HG02870 (cell line): ENCODE data around the gene HECA.
A peak's percentile ranks its signal among the peaks of the same experiment; 100 is the strongest.
"Not testable (repeated sequence)": the region's sequence is repeated elsewhere in the genome, so short reads cannot be mapped to it uniquely, and the experiment has no call there.

Experiments
- ATAC-seq: cut with Tn5 transposase; IDR thresholded peaks from one replicate; pipeline ENCODE4 v1.9.1; 2021; ENCODE audit warnings: mild to moderate bottlenecking, moderate library complexity; ENCODE audit not compliant: unreplicated experiment

HECA gene

DNA sequence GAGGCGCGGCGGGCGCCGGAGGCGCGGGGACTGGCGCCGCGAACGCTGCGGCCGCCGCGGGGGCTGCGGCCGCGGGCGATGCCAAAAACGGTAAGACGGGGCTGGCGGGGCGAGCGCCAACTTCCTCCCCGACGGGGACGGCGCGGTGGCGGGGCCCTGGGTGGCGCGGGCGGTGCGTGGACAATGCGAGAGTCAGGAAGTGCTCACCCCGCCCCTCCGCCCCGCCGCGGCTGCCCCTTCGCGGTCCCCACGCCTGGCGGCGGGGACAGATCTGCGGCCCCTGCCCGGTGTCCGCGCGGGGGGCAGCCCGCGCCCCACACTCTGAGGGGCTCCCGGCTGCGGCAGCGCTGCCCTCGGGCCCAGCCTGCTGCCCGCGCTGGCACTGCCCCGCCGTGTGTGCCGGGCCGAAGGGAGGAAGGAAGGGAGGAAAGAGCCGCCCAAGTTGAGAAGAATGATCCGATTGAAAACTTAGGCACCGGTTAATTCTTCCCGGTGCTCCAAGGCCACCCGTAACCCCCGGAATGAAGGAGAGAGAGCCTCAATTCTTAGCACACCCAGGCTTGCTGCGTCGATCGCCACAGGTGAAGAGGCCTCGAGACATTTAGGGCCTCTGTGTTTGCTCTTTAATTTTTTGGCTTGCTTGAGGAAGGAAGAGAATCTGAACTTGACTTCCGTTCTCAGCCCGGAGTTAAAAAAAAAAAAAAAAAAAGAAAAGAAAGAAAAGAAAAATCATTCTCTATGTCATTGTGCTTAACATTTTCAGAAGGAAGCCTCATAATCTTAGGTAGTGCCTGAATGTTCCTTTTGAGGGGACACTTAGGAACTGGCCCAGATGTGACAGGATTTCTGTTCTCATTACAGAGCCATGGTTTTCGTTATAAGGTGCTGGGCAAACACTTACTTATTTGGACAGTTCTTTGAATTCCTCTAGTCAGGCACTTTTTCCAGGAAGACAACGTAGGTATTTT is 982 bp downstream of the HECA start:
- ATAC-seq, result peak; percentile 26

DNA sequence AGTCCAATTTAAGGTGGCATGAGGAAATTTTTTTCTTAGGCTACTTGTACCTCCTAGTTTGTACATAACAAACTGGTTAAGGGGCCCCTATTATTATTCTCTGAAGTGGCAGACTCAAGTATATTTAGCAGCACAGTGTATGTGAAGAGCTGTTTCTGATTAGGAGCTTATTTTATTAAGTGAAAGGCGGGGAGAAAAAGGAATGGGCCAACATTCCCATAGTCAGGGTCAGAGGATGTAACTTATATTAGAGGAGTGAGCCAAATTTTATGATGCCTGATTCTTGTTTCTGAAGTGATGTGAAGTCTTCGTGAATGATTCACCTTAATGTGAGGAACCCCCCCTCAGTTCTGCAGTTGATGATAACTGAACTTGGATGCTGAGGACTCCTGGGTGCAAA is 2.8 kb downstream of the HECA start:
- ATAC-seq, result no peak

DNA sequence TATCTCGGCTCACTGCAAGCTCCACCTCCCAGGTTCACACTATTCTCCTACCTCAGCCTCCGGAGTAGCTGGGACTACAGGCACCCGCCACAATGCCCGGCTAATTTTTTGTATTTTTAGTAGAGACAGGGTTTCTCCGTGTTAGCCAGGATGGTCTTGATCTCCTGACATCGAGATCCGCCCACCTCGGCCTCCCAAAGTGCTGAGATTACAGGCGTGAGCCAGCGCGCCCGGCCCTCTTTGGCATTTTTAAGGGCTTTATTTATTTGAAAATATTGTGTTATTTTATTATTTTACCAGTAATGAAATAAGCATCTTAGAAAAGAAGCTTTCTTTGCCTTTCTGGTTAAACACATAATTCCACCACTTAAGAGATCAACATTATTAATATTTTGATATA is 6.0 kb downstream of the HECA start:
- not testable (repeated sequence) for ATAC-seq

DNA sequence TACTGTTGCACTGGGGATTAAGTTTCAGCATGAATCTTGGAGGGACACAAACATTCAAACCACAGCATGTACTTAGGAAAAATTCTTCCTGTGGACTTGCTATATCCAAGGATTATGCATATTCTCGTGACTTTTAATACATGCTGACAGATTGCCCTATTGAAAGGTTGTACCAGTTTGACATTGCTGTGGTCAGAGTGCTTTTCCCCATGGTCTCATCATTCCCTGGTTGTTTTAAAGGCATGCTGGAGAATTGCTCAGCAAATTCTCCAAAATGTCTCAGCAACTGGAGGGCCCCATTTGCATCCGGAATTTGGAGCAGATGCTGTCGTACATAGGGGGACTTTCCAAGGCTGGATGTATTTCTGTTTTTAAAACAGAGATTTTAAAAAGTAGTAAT is 7.4 kb downstream of the HECA start:
- no peak for ATAC-seq

- ATAC-seq, result no peak
Observed at GRCh38 chr6:139143111-139143510, 8.2 kb downstream of the HECA start.

GRCh38 chr6:139144490-139145085 is 9.7 kb downstream of the HECA start:
- ATAC-seq, result no peak

DNA sequence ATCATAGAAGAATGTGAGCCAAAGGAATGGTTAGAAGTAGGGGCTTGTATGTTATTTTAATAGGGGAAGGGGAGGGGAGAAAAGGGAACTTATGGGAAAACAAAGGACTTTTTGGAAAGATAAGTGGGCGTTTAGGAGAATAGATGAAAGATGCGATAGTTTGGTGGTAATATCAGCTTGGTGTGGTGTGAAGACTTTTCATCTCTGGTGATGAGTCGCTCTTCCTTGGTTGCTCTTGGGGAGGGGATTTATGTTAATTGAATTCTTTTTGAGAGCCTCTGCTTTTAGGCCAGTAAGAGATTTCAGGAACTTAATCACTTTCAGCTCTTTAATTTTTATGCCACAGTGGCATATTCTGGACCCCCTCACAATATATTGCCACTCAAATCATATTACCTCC is 10.8 kb downstream of the HECA start:
- ATAC-seq, result no peak

GRCh38 chr6:139146317-139146726 is 11.4 kb downstream of the HECA start:
- peak; percentile 66 for ATAC-seq

DNA sequence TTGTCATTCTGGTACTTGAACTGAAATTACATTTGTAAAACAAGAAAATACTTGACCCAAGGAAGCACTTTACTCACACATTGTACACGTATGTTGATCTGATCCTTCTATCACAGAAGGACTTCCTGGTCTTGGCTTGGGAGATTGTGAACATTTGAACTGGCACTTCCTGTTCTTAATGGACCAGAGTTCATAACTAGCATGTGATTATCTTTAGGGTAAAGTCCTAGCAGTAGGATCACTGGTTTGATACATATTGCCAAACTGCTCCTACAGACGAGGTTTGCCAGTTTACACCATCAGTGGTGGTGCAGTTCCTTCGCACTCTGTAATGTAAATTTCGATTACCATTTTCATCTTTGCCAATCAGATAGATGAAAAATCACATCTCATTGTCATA is 12.7 kb downstream of the HECA start:
- no peak for ATAC-seq

GRCh38 chr6:139148557-139149235 is 13.8 kb downstream of the HECA start:
- ATAC-seq, result no peak

GRCh38 chr6:139149383-139149782 is 14.5 kb downstream of the HECA start:
- ATAC-seq, result no peak

- no peak for ATAC-seq
Observed at GRCh38 chr6:139150920-139151319, 16.0 kb downstream of the HECA start.

DNA sequence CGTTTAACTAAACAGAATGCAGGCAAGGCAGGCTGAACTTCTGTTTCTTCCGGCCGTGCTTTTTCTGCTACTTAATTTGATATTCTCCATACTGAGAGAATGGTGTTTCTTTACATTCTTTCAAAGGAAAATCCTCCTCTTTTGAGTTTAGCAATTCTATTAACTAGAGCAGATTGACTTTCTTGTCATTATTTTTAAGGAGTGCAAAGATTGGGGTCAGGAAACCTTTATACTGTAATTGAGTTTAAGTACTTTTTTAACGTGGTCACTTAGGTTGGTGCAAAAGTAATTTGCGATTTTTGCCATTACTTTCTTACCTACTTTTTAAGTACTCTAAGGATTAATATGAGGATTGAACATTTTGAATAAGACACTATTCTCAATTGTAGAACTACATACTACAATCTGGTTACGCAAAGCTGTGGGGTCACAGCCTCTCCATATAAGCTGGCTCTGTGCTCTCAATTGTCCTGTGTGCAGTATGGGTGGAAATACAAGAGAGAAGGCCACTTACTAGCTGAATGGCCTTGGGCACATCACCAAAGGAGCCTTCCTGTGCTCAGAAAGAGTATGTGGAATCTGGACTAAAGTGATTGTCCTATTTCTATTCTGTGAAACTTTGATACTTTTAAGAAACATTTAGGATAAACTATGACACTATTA is 16.7 kb downstream of the HECA start:
- ATAC-seq, result no peak

- ATAC-seq, result no peak
Observed at GRCh38 chr6:139152088-139152891, 17.4 kb downstream of the HECA start.

GRCh38 chr6:139152892-139153271 is 18.0 kb downstream of the HECA start:
- no peak for ATAC-seq

GRCh38 chr6:139153855-139154254 is 19.0 kb downstream of the HECA start:
- no peak for ATAC-seq

DNA sequence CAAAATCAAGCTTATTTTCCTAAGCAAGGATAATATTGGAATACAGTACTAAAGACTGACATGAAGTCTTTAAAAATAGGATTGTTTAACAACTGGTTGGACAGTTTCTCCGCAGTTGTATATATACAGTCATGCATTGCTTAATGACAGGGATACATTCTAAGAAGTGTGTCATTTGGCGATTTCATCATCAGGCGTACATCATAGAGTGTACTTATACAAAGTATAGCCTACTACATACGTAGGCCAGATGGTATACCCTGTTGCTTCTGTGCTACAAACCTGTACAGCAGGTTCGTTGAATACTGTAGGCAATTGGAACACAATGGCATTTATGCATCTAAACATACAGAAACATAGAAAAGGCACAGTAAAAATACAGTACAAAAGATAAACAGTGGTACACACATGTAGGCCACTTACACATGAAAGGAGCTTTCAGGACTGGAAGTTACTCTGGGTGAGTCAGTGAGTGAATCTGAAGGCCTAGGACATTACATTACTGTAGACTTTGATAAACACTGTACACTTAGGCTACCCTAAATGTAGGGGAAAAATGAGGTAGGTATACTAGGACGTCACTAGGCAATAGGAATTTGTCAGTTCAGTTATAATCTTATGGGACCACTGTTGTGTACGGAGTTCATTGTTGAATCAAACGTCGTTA is 20.1 kb downstream of the HECA start:
- ATAC-seq, result no peak

DNA sequence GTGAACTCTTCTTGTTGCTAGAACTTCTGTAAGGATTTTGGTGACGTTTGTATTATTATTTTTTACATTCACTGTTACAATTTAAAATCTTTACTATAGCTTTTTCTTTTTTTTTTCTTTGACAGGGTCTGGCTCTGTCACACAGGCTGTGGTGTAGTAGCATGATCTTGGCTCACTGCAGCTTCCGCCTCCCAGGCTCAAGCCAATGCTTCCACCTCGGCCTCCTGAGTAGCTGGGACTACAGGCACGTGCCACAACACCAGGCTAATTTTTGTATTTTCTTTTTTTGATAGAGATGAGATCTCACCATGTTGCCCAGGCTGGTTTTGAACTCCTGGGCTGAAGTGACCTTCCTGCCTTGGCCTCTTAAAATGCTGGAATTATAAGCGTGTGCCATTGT is 21.2 kb downstream of the HECA start:
- no peak for ATAC-seq

DNA sequence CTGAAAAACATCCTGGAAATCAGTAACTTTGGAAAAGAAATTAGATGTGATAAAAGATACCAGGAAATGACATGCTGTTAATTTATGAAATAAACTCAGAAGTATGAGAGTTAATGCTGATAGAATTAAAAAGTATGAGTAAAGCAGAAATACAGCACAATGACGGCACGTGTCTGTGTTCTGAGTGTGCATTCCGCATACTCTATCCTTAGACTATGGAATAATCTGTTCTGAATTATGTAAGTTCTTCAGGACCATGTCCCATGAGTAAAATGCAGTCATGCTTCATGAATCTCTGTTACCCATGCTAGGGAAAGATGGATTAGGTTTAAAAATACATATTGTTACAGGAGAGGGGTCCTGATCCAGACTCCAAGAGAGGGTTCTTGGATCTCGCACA is 21.7 kb downstream of the HECA start:
- no peak for ATAC-seq

GRCh38 chr6:139157086-139157485 is 22.2 kb downstream of the HECA start:
- ATAC-seq, result not testable (repeated sequence)
